COR-L47 (cell line): ENCODE measurements around the gene LHX4.

Experiments
- DNase-seq: peaks from one replicate; lab custom pipeline; 2025; lab: John Stamatoyannopoulos, UW

The LHX4 gene

GRCh38 chr1:180229483-180230415 is at the start of gene LHX4:
LHX4 (plus strand) TSS chr1:180230264; CDS start chr1:180230530, 266 bp downstream.
- peak; percentile 47 for DNase-seq

DNA sequence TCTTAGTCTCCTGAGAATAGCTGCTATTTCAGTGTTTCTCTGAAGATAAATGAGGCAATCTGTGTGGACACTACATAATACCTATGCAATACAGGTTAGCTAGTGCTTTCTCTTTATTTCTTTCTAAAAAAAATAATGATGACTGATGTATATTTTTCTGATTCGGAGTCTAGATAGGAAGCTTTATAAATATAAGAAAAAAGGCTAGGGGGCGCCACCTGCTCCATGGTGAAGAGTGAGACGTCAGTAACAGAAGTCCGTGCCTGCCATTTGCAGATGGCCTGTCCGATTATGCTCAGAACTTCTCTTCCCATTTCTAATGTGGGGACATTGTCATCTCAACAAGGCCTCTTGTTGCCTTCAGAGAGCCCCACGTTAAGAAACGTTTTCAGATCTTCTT is 49.0 kb upstream of the LHX4 start:
- peak; percentile 15 for DNase-seq

DNA sequence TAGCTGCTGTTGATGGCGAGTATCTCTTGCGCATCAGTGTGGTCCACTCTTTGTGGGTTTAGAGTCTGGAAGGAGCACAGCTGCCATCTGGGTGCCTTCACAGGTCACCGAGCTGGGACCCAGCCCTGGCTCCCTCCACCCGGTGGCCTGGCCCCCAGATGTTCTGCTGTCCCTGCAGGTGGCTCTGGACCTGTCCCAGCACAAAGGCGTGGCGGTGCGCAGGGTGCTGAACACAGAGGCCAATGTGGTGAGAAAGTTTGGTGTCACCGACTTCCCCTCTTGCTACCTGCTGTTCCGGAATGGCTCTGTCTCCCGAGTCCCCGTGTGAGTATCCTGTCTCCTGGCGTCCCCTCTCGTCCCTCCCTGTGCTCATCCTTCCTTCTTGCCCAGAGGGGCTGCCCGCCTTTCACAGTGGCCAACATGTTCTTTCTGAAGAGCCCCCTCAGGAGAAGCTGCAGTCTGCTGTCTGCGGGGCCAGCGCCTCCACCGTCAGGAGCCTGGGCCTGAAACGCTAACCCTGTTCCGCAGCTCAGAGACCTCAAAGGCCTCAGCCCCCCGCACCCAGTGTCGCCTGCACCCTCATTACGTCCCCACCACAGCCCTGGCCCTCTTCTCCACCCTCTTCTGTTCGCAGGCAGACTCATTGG is 47.9 kb upstream of the LHX4 start:
- no peak for DNase-seq

GRCh38 chr1:180182643-180183311 is 47.3 kb upstream of the LHX4 start:
- peak; percentile 75 for DNase-seq

DNA sequence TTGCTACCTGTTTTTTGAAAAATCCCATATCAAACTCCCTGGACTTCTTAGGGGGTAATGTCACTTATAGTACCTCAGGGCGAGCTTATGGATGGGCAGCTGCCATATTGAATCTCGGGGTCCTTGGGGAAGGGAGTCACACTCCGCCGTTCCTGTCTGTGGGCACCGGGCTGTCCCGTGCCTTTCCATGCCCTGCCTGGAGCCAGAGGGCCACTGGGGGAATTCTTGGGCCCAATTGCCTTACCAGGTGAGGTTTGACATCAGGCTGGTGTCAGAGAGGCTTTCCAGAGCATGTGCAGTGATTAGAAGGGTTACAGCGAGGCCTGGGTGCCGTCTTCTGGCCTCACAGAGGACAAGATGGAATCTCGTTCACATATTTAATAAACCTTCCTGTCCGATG is 46.6 kb upstream of the LHX4 start:
- no peak for DNase-seq

DNA sequence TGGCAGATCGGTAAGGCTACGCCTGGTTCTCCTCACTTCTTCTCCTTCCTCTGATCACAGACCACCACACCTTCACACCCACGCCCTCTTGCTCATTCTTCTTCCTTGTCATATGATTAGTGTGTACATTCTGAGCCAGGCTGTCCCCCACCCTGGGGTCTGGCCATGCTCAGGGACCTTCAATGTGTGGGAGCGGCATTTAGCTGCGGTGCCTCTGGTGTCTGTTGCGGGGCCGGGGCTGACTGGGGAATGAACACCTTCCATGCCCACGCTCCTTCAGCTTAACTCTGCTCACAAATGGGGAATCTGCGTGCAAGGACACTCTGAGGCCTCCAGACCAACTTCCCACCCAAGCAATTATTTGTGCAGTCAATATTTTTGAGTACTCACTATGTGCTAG is 46.0 kb upstream of the LHX4 start:
- no peak for DNase-seq

DNA sequence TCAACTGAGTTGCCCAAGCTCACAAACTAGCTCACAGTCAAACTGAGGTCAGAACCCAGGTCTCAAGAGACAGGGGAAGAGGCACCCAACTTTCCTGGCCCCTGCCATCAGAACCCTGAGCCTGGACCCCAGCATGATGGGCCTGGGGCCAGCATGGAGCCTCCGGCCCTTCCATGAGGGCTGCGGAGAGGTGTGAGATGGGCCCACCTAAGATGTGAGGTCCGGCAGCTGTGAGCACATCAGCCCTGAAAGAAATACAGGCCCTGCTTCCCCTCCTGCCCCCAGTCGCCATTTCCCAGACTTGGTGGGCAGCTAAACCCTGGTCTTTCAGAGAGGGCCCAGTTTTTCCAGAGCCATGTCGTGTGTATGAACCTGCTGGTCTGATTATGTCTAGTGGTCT is 44.8 kb upstream of the LHX4 start:
- DNase-seq, result no peak

DNA sequence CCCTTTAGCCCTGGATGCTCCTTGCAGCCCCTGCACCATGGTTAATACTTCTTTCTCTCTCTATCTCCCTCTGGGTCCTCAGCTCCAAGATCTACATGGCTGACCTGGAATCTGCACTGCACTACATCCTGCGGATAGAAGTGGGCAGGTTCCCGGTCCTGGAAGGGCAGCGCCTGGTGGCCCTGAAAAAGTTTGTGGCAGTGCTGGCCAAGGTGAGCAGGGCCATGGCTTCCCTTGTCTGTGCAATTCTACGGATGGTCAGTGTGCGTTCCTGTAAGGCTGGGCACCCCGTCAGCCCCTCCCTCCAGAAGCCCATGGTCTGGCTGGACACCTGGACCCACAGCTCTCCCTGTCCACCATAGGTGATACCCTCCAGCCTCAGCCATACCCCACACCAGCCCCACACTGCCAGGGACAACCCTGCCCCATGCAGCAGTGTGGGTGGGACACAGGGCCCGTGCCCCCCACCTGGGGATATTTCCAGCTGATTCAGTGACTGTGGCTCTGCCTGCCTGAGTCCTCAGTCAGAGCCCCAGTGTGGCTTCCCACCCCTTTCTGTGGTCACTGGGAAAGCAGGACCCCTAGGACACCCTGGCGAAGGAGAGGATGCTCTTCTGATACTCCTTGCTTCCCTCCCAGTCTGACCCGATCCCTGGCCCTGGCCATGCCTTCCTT is 44.0 kb upstream of the LHX4 start:
- no peak for DNase-seq

DNA sequence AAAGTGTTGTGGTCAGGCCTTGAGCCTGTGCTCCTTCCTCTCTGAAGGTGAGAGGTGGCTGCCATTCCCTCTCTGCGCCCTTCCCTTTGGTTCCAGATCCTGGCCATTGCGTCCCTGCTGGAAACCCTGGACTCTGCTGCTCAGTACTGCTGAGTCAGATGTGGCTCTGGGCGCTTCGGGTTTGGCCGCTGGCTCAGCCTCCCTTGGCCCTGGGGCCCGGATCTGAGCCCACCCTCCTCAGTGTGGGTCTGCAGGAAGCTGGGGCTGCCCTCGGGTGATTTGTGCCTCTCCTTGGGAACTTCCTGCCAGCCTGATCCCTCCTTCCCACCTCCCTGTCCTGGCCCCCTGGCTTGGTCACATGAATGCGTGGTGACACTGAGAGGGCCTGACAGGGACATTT is 43.2 kb upstream of the LHX4 start:
- DNase-seq, result no peak

DNA sequence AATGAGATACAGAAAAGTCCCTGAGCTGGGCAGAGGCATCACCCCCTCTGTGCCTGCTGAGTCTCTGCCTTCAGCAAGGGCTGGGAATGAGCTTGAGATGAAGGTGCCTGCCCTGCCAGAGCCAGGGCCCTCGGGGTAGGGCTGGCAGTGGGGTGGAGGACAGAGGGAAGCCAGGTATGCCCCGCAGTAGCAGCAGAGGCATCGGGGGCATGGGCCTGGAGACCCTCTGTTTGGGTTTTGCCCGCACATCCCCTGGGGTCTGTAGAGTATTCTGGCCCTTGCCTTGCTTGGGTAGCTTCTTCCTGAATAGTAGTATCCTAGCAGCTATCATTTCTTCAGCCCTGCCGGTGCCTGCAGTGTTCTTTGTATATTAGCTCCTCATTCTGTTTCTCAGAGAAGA is 42.4 kb upstream of the LHX4 start:
- DNase-seq, result no peak

DNA sequence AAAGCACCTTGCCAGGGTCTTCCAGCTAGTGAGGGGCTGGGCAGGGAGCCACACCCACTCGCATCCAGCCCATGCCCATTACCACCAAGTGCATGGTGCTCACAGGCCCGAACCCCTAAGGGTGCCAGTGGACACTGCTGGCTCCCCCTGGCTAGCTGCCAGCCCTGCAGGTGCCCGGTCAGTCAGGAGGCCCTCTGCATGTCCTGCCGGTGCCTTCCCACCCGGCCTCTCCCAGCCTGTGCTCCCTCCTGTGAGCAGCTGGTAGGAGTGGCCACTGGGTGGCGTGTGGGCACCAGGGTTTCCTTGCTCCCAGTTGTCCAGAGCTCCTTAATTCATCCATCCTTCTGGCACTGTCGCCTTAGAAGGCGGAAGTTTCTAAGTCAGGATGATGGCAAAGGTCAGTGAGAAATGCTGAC is 42.0 kb upstream of the LHX4 start:
- DNase-seq, result peak; percentile 63

GRCh38 chr1:180188684-180189175 is 41.3 kb upstream of the LHX4 start:
- no peak for DNase-seq

- no peak for DNase-seq
Measured at GRCh38 chr1:180190091-180190490, 40.0 kb upstream of the LHX4 start.

- no peak for DNase-seq
Measured at GRCh38 chr1:180192172-180192571, 37.9 kb upstream of the LHX4 start.

GRCh38 chr1:180193141-180194047 is 36.7 kb upstream of the LHX4 start:
- DNase-seq, result no peak

DNA sequence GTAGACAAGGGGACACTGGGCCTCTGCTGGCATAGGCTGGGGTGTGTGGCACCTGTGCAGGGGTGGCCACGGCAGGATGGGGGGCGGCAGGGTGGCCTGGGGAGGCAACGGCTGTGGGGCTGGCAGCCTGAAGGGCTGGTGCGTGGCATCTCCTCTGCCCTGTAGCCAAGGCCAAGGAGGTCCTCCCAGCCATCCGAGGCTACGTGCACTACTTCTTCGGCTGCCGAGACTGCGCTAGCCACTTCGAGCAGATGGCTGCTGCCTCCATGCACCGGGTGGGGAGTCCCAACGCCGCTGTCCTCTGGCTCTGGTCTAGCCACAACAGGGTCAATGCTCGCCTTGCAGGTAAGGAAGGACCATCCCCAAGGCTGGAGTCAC is 36.0 kb upstream of the LHX4 start:
- DNase-seq, result no peak

- peak; percentile 55 for DNase-seq
Measured at GRCh38 chr1:180194546-180195207, 35.4 kb upstream of the LHX4 start.

GRCh38 chr1:180195401-180195800 is 34.7 kb upstream of the LHX4 start:
- DNase-seq, result no peak

DNA sequence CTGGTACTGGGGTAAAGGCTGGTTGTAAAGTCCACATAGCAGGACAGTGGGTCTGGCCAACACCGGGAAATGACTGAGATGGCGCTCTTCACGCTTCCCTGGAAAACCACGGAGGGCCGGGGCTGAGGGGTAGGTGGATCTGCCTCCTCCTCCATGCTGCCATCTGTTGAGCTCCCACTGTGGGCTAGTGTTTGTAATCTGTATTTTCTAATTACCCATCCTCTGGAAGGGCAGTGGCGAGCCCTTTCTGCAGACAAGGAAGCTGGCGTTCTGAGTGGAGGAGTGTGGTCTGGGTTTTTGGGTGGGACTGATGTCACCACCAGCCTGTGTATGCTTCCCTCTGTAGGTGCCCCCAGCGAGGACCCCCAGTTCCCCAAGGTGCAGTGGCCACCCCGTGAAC is 34.1 kb upstream of the LHX4 start:
- DNase-seq, result no peak

- DNase-seq, result no peak
Measured at GRCh38 chr1:180196436-180197003, 33.5 kb upstream of the LHX4 start.
